Panc1 (cell line): Measurements from ENCODE around the gene DCP1A. TPM values are rescaled to one million over a fixed set of nuclear protein-coding genes. Genes with fewer than 3 reads are reported as not detected.
A peak's percentile ranks its signal among the peaks of the same experiment; 100 is the strongest.

Experiments
- ATAC-seq: fragments of 200-7000 bp; cut with Tn5 transposase; 2 replicates; pipeline ENCODE4 v1.9.1; 2020; ENCODE audit warnings: mild to moderate bottlenecking, moderate library complexity
- BruUV-seq: library from RNA; stranded (reverse); fragments of 400-500 nt; replicated peaks from 2 replicates; lab custom pipeline; 2021; lab: Mats Ljungman, UMichigan
- CTCF ChIA-PET: fragments of 300-600 bp; sonication (Branson Sonifier 250); formaldehyde crosslinking; loops from one replicate; lab custom pipeline; 2022; ENCODE audit warnings: antibody characterized with exemption; lab: Charles Lee
- POLR2A ChIA-PET: fragments of 300-600 bp; sonication (Branson Sonifier 250); formaldehyde crosslinking; loops from one replicate; lab custom pipeline; 2022; ENCODE audit warnings: antibody characterized with exemption; lab: Charles Lee
- DNase-seq: peaks from one replicate; pipeline ENCODE4 v3.0.0-alpha.2; 2010; ENCODE audit warnings: low read depth, low spot score
- H3K27ac ChIP-seq: 2 replicates; pipeline ENCODE4 v1.5.1; 2011; ENCODE audit warnings: mild to moderate bottlenecking, low read length, inconsistent platforms
- H3K27me3 ChIP-seq: fragments of 200-500 bp; sonication (Bioruptor generic); 2 replicates; pipeline ENCODE4 v1.6.0; 2014; ENCODE audit warnings: low read length, inconsistent platforms; ENCODE audit not compliant: control insufficient read depth, insufficient read depth
- H3K36me3 ChIP-seq: fragments of 200-500 bp; sonication (Bioruptor generic); 2 replicates; pipeline ENCODE4 v1.5.1; 2014; ENCODE audit warnings: inconsistent platforms, mild to moderate bottlenecking, low read length, moderate library complexity; ENCODE audit not compliant: control insufficient read depth, insufficient read depth
- H3K4me1 ChIP-seq: 2 replicates; pipeline ENCODE4 v1.5.1; 2011; ENCODE audit warnings: inconsistent platforms, mild to moderate bottlenecking, low read length, moderate library complexity; ENCODE audit not compliant: control insufficient read depth, insufficient read depth
- H3K4me3 ChIP-seq, 2 experiments: 2 replicates each; pipeline ENCODE4 v1.5.1; 2011 to 2012; ENCODE audit warnings: low read depth in 2 of 2, low read length in 2 of 2, mild to moderate bottlenecking in 2 of 2, inconsistent platforms in 1 of 2, moderate library complexity in 1 of 2
- H3K9me3 ChIP-seq: fragments of 200-500 bp; sonication (Bioruptor generic); 2 replicates; pipeline ENCODE4 v1.5.1; 2014; ENCODE audit warnings: low read depth, mild to moderate bottlenecking, inconsistent platforms, low read length, moderate library complexity; ENCODE audit not compliant: control insufficient read depth, insufficient read depth
- CTCF ChIP-seq: fragments of 450-650 bp; IDR thresholded peaks from 2 replicates; pipeline ENCODE4 v1.5.1; 2017; ENCODE audit warnings: mild to moderate bottlenecking
- POLR2AphosphoS5 ChIP-seq: IDR thresholded peaks from 2 replicates; pipeline ENCODE4 v1.6.1; 2012; ENCODE audit warnings: mild to moderate bottlenecking, low read depth, low read length, moderate library complexity
- REST ChIP-seq, 2 experiments: IDR thresholded peaks; 2 replicates each; pipeline ENCODE4 v1.6.1; 2011 to 2012; ENCODE audit warnings: low read depth in 2 of 2, control low read depth in 1 of 2, low read length in 1 of 2, mild to moderate bottlenecking in 1 of 2, moderate library complexity in 1 of 2; ENCODE audit not compliant: insufficient read depth in 1 of 2
- SIN3A ChIP-seq: IDR thresholded peaks from 2 replicates; pipeline ENCODE4 v1.6.1; 2012; ENCODE audit warnings: low read depth, mild to moderate bottlenecking, low read length, moderate library complexity, borderline replicate concordance; ENCODE audit not compliant: insufficient read depth
- TCF7L2 ChIP-seq: IDR thresholded peaks from 2 replicates; pipeline ENCODE4 v1.6.1; 2011; ENCODE audit warnings: mild to moderate bottlenecking, low read depth, low read length, inconsistent platforms
- in situ Hi-C: cut with HindIII; loops from 2 replicates; pipeline ENCODE4 v1.10.0; 2016; ENCODE audit warnings: low sequenced_read_pairs, low pct_unique_long_range_greater_than_20kb
- intact Hi-C: fragments of 100-400 bp; cut with micrococcal nuclease; formaldehyde crosslinking; loops from one replicate; pipeline ENCODE4 v1.10.0; 2022; ENCODE audit not compliant: unreplicated experiment
- total RNA-seq: library from RNA; stranded (reverse); gene quantifications from one replicate; pipeline ENCODE4 v1.2.1, GENCODE V29; 2021; ENCODE audit not compliant: unreplicated experiment

The DCP1A gene
- total RNA-seq, 1 experiment from 2014 or later, result 14.4 TPM

GRCh38 chr3:53255423-53255774 is 91.9 kb downstream of the DCP1A start:
- Histone ChIP-seq H3K27me3 (no peaks in the 10 kb centered on the region), H3K36me3 (peaks cover 3% of the 10 kb centered on the region; the same call in 1 of the 2 replicates), H3K27ac (peak overlapping the region; percentile 87), H3K4me3 (peak overlapping the region; percentile 84 to 89), H3K9me3 (no peaks in the 10 kb centered on the region), H3K4me1 (peaks cover 22% of the 10 kb centered on the region)
- ATAC-seq (peak; percentile 49), DNase-seq (no peak)
- ChIA-PET CTCF (no interaction called here), POLR2A (interaction anchor here (0.6 kb wide), 1 partner anchor 9 kb away, joined by 8 read pairs; no protein-coding TSS in a partner anchor)
- intact Hi-C loops (no loop called here), in situ Hi-C loops (no loop called here)
- TF ChIP-seq POLR2AphosphoS5 (no peak), REST (IDR thresholded peaks at IDR 0.05; ENCODE audit: insufficient read depth in 1 of 2, low read depth in 2 of 2, low read length in 1 of 2) (no peak), TCF7L2 (no peak), CTCF (no peak), SIN3A (no peak)
- BruUV-seq, result no TSS peak

GRCh38 chr3:53254509-53255422 is 92.6 kb downstream of the DCP1A start:
- peak overlapping the region; percentile 87 for H3K27ac ChIP-seq
- ChIA-PET POLR2A (no interaction called here), CTCF (no interaction called here)
- H3K4me3 ChIP-seq, result peak overlapping the region; percentile 84 to 89
- ATAC-seq (peak; percentile 73), DNase-seq (no peak)
- peaks cover 3% of the 10 kb centered on the region; the same call in 1 of the 2 replicates for H3K36me3 ChIP-seq
- intact Hi-C loops (no loop called here), in situ Hi-C loops (no loop called here)
- TF ChIP-seq TCF7L2, result no peak
- 0 out of 2 replicates have a peak, but pooled peaks have one; percentile 27 for TF ChIP-seq POLR2AphosphoS5
- 0 out of 2 replicates have a peak, but pooled peaks have one; percentile 17 for TF ChIP-seq SIN3A
- H3K4me1 ChIP-seq, result peaks cover 25% of the 10 kb centered on the region
- no TSS peak for BruUV-seq
- no peaks in the 10 kb centered on the region for H3K9me3 ChIP-seq
- H3K27me3 ChIP-seq, result no peaks in the 10 kb centered on the region
